ENCODE data around the gene GOLGA8T.
"Not testable (repeated sequence)": the region's sequence is repeated elsewhere in the genome, so short reads cannot be mapped to it uniquely, and the experiment has no call there.

- not testable (repeated sequence) for TF ChIP-seq CTCF (IDR thresholded peaks at IDR 0.05; ENCODE audit: insufficient read depth, low read depth, low read length); EZH2 (IDR thresholded peaks at IDR 0.05; ENCODE audit: insufficient read depth, low read length)
These were observed 29.4 kb downstream of the GOLGA8T start for GRCh38 chr15:30164257-30164656.

Data from astrocyte (in vitro differentiated cells and primary cell).